RKO (cell line): Measurements from ENCODE around the gene NOXRED1.
"Not testable (repeated sequence)": the region's sequence is repeated elsewhere in the genome, so short reads cannot be mapped to it uniquely, and the experiment has no call there.

ENCODE experiments used
- DNase-seq: peaks from one replicate; pipeline ENCODE4 v3.0.0-alpha.2; 2016; ENCODE audit warnings: low spot score

NOXRED1 gene, protein sequence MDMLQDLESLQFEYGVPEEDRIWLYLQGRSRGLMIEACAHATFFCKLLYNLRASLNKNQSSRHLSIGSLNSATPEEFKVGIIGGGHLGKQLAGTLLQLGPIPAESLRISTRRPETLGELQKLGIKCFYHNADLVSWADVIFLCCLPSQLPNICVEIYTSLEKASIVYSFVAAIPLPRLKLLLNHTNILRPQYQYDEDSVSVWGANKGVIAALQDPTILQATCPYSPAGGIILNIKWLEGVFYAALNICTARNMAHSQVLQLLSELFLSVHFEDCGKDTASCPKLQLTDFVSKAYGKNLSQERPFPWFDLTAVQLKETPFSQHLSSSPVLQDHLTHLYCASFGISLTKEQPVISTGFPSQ

DNA sequence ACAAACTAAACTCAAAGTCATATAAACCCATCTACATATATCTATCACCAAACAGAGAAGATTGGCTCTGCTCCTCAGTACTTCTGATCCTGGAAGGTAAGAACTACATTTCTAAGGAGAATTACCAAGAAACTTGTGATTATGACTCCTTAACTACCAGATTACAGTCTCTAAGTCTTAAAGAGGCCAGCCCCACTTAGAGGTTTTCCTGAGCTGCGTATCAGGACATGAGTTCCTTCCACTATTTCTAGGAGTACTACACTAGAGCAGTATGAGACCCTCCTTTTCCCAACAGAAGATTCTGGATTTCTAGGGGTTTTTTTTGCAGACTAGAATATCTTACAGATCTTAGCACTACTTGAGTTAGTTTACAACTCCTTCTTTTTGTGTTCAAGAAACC lies at the start of gene NOXRED1:
TSS of gene NOXRED1 (minus strand) at position 101 of the 400 bp plus-strand sequence. CDS start 634 bp downstream, outside the sequence.
- DNase-seq: no peak

DNA sequence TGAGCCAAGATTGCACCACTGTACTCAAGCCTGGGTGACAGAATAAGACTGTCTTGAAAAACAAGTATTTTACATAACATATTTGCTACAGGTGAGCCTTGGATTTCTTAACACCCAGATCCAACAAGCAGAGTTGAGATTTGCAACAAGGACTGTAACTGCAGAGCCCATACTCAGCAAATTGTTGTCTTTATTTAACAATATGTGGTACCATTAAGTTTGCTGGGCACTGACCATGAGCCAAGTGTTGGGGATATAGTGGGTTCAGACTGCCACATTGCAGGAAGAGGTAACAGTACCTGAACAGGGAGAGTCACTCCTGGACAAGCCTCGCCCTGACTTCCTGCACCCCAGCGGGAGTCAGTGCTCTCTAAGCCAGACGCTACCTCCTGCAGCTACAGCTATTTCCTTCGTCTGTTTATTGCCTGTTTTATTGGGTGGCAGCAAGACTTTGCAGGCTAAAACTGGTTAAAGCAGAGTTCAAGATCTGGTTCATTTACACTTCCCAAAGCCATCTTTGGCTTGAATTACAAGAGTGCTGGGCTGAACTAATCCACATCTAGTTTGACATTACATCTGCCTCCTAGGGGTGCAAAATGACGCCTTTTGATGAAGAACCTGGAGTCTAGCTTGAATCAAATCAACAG lies 47.0 kb upstream of the NOXRED1 start:
- DNase-seq: no peak

DNA sequence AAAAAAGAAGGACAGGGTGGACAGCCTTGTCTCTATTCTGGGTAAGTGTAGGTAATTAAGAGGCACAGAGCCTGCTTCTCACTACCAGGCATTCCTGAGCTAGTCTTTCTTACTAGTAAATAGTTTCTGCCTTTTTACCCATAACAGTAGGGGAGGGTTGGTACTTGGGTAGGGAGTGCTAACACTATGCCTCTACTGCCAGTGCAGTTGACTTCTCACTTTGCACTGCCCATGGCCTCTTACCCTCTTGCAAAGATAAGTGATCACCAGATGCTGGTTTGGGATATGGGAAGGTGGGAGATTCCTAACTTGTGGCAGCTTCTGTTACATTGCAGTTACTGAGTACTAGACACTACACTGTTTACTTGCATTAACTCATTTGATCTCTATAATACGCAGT lies 46.2 kb upstream of the NOXRED1 start:
- no peak for DNase-seq

DNA sequence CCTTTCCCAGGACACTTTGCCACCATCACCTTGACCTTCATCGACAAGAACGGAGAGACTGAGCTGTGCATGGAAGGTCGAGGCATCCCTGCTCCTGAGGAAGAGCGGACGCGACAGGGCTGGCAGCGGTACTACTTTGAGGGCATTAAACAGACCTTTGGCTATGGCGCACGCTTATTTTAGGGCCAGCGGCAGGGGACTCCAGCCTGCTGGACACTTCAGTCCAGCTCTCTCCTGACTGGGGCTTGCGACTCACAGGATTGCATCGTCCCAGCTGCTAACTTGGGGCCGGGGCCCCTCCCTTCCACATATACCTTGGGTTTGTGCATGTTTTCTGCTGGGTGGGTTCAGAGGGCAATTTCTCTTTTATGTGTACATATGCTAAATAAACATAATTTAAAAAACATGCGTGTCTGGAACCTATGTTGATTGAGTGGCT lies 45.8 kb upstream of the NOXRED1 start:
- no peak for DNase-seq

DNA sequence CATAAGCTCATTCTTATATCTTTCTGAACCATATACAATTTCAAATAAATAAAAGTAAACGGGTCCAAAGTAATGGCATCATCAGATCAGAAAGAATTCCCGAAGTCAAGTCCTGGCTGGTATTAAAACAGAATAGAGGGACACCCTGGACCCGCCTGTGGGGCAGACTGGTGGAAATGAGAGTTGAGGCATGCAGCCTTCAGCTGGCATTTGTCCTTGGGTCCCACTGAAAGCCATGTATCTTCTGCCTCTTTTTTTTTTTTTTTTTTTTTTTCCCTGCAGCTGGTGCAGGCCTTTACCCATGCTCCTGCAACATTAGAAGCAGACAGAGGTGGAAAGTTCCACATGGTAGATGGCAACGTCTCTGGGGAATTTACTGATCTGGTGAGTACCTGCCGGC lies 44.5 kb upstream of the NOXRED1 start:
- DNase-seq: no peak

DNA sequence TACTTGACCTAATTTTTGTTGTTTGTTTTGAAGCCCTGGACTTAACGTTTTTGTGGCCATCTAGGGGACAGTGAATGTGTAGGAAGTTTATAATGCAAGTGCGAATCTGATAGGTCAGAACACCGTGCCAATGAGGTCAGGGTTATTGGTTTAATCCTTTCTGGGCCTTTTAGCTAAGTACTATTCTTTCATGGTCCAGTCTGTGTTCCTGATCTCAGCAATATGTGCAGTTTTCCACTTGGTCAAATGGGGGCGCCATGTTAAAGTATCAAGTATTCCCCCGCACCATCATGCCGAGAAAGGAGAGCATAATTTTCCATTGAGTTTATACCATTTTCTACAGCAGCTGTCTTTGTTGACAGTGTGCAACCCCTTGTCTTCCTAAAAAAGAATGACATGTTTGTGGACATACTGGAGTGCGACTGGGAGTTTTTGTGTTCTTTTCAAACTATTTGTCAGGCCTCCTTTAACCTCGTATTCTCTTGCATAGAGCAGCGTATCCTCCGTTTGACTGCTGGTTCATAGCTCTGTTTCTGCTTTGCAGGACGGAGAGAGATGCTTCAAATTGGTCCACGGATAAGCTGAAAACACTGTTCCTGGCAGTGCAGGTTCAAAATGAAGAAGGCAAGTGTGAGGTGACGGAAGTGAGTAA lies 35.9 kb upstream of the NOXRED1 start:
- DNase-seq: peak; percentile 81

DNA sequence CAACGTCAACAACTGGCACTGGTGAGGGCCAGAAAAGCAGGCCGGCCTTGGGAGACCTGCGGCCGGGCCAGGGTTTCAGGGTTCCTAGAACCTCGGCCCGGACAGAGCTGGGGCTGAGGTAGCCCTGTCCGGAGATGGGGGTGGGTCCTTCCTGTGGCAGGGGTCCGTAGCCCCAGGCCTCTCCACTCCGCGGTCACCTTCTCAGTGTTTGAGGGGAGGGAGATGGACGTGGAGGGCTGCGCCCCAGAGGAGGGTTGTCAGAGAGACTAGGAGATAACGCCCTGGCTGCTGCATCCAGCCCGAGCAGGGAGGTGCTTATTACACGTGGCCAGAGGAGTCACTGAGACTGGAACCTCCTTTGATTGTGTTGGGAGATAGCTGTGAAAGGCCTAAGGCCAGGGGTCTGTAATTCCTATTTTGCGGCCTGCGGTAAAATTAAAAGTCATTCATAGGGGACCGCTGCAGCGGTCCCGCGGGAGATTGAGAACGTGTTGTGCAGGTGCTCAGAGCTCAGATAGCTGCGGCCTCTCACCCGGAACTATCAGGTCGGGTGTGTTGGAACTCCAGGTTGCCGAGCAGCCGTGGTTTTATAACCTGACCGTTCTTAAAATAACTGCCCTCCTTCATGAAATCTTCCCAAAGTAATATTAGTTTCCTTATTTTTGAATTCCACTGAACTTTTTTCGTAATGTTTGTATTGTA lies 35.1 kb upstream of the NOXRED1 start:
- DNase-seq: peak; percentile 70

DNA sequence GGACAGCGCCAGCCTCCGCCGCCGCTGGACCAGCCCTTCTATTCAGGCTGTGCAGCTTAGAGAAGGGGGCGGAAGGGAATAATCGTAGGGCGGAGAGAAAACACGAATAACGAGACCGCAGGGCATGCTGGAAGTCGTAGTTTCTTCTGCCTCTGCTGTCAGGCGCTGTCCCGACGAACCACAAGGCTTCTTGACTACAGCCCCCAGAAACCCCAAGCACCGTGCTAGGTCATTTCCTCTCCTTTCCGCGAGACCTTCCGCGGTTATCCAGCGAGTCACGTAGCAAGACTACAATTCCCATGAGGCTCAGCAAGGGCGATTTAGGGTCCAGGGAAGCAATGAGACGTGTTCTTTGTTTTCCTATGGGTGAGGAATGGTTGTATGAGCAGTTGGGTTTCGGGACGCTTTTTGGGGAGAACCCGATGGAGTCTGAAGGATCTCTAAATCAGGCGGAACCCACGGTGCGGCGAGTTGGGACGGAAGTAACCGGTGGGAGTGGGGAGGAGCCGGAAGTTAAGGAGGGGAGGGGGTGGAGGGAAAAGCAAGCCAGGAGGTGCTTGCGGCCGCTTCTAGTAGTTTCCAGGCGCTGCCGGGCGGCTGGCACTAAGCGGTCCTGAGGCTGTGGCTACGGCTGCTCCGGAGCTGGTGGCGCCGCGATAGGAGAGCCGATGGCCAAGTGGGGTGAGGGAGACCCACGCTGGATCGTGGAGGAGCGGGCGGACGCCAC lies 34.4 kb upstream of the NOXRED1 start, which contains the start of the genes AHSA1 and VIPAS39:
TSS of gene AHSA1 (plus strand) at position 572 of the 727 bp plus-strand sequence. CDS start at position 669, 97 bp downstream.
TSS of gene VIPAS39 (minus strand) at position 80 of the 727 bp plus-strand sequence. CDS start 3,499 bp downstream, outside the sequence.
- peak; percentile 99 for DNase-seq

DNA sequence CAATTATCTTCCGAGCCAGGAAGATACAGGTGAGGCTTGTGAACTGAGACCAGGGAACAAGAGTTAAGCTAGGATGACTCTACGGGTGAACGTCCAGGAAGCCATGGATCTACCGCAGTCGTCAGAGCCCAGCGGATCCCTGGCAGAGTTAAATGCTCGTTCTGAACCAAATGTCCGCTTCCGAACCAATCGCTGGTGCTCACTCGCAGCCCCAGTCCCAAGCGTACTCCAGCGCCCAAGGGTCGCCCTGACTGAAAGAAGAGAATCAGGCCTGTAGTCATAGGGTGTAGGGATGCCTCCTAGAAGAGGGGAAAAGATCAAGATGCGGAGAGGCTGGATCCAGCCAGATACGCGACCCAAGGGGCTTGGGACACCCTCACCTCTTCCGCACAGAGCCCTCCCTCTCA lies 33.8 kb upstream of the NOXRED1 start:
- DNase-seq: peak; percentile 52

DNA sequence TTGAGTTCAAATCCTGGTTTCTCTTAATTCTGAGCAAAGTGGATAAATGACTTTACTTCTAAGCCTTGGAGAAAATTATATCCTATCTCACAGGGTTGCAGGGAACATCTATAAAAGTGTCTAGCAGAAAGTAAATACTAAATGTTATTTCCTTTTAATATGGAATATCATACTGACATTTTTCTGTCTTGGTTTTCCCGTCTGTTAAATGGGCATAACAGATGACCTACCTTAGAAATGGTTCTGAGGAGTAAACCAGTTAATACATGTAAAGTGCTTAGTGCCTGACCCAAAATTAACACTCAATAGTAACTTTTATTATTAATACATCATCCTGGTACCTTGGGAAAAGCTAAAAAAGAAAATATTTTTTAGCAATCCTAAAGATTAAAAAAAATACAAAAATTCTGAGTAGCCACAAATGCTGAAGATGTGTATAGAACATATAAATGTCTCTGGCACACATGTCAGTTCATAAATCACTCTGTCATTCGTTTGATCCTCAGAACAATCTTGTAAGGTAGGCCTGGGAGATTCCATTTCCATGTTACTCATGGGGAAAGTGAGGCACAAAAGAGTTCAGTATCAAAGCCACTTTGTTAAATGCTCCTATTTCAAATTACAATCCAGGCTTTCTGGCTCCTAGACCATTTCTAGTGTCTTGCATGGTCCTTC lies 32.8 kb upstream of the NOXRED1 start:
- no peak for DNase-seq

DNA sequence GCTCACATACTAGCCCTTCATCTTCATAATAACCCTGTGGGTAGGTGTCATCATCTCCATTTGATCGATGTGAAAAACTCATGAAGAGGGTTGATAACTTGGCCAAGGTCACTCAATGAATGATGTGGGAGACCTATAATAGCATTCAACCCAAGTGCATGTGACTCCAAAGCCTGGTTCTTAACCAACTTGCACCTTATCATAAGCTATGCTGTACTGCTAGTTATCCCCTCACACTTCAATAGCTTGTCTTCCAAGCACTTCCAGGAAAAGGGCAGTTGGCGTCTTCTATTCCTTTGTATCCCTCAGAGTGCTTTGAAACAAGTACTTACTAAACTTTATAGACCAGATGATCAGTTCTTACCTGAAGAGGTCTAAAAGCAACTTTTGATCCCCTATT lies 18.9 kb upstream of the NOXRED1 start:
- DNase-seq: no peak

DNA sequence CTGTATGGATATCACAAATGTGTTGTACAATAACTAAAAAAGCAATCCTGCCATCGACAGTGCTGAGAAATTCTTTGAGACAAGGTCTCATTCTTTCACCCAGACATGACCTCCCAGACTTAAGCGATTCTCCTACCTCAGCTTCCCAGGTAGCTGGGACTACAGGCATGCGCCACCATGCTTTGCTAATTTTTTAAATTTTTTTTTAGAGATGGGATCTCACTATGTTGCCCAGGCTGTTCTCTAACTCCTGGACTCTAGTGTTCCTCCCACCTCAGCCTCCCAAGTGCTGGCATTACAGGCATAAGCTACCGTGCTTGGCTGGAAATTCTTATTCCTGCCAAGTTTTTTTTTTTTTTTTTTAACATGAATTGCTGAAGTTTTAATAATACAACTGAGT lies 16.5 kb upstream of the NOXRED1 start:
- no peak for DNase-seq

DNA sequence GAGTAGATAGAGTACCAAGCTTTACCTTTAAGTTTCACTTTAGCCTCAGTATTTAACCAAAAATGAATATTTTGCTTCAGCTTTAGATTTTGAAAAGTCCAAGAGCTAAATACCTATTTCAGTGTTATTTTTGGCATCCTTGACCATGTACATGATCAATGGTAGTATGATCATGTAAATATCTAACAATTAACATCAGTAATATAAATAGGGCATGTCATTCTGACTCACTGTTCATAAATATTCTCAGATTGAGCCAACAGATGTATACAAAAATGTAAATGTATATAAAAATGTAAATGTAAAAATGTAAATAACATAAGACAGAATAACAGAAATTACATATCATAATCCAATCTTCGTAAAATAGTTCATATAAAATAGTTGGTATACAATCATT lies 15.3 kb upstream of the NOXRED1 start:
- DNase-seq: no peak

DNA sequence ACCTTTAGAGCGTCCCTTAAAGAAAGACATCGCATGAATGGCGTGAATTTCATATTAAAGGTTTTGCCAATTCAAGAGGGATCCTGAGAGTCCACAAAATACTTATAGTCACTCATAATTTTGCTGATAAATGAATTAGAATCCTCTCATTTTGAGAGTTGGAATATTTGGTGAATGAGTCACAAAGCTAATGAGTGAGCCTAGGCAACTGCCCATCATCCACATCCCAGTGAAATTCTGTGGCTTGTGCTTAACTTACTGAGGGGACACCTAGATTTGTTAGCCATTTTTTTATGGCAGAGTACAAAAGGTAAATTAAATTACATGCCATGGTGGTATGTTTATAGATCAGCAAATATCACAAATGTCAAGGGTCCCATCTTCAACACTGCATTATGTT lies 12.7 kb upstream of the NOXRED1 start:
- peak; percentile 41 for DNase-seq

DNA sequence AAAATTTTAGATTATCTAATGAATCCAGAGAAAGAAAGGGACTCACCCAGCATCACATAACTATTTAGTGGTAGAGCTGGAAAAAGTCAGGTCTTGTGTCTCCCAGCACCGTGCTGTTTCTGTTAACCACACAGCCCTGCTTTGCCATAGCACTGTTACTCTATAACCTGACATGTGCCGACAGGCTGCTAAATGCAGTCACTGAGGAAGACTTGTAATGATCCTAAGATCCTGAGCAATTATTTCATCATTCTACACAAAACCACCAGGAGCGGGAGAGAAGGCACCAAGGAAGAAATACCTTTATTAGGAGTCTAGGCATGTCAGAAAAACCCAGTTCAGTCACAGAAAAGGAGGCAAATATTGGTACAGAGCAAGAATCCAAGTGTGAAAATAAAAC lies 3.1 kb upstream of the NOXRED1 start:
- no peak for DNase-seq

DNA sequence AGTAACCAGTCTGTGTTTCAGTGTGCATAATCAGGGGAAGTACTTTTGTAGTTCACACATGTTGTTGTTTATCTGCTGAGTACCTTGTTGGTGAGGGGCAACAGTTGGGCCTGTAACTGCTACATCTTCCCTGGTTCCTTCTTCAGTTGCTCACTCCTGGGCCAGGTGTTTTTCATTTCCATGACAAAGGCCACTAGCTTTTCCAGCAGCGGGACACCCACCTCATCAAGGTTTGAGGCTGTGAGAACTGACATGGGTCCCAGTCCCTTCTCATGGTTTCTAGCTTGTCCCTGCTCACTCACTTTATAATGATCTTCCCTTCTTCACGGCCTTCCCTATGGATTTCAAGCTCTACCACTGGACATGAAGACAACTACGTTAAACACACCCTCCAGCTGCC lies 1.5 kb upstream of the NOXRED1 start:
- DNase-seq: no peak

DNA sequence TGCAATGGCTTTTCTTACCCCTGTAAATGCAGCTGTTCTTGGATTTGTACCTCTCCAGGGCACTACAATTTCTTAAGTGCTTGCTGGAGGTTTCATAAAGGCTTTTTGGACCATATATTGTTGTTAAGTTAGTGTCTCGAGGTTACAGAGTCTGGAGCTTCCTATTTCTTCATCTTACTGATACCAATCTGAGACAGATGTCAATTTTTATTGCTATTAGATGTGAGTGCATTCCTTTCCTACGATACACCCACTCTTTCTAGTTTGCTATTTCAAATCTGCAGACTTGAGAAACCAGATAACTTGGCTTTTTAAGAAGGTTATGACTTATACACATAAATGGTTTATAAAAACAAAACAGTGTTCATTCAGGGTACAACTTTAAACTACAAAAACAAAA lies 2.1 kb downstream of the NOXRED1 start:
- DNase-seq: no peak

DNA sequence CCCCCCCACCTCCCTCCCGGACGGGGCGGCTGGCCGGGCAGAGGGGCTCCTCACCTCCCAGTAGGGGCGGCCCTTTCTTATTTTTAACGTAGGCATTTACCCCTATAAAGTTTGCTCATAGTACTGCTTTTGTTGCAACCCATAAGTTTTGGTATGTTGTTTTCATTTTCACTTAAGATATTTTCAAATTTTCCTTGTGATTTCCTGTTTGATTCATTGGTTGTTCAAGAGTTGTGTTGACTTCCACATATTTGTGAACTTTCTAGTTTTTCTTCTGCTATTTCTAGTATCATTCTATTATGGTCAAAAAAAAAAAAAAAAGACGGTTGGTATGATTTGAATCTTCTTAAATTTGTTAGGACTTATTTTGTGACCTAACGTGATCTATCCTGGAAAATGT lies 6.5 kb downstream of the NOXRED1 start:
- no peak for DNase-seq

DNA sequence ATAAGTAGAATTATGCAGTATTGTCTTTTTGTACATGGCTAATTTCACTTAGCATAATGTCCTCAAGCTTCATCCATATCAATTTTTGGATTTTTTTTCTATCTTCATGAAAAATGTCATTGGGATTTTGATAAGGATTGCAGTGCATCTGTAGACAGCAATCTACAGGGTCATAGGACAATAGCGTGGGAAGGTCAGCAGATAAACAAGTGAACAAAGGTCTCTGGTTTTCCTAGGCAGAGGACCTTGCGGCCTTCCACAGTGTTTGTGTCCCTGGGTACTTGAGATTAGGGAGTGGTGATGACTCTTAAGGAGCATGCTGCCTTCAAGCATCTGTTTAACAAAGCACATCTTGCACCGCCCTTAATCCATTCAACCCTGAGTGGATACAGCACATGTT lies 7.2 kb downstream of the NOXRED1 start:
- not testable (repeated sequence) for DNase-seq

DNA sequence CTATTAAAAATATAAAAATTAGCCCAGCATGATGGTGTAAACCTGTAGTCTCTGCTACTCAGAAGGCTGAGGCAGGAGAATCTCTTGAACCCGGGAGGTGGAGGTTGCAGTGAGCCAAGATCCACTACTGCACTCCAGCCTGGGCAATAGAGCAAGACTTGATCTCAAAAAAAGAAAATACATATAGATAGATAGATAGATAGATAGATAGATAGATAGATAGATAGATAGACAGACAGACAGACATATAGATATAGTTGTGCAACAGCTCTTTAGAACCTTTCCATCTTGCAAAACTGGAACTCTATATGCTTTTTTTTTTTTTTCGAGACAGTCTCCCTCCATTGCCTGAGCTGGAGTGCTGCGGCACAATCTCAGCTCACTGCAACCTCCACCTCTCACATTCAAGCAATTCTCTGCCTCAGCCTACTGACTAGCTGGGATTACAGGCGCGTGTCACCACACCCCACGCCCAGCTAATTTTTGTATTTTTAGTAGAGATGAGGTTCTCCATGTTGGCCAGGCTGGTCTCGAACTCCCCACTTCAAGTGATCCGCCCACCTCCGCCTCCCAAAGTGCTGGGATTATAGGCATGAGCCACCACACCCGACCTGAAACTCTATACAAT lies 7.8 kb downstream of the NOXRED1 start:
- not testable (repeated sequence) for DNase-seq
